Left lung (tissue), 10 donors: ENCODE results near the gene PANX2. TPM values are rescaled to one million over a fixed set of nuclear protein-coding genes. Genes with fewer than 3 reads are reported as not detected.

Experiments
- ATAC-seq: fragments of 200-7000 bp; cut with Tn5 transposase; one replicate; pipeline ENCODE4 v1.9.1; 2020; ENCODE audit warnings: moderate library complexity
- DNase-seq, 4 donors: peaks; one replicate each; pipeline ENCODE4 v3.0.0-alpha.2; 2013 to 2020
- H3K27ac ChIP-seq, 2 donors: fragments of 200-600 bp; sonication (generic) in 1 of 2; one replicate each; pipeline versions ENCODE4 v1.5.0 to v1.8.0; 2020 to 2021
- H3K27me3 ChIP-seq, 2 donors: fragments of 200-600 bp; sonication (generic) in 1 of 2; one replicate each; pipeline versions ENCODE4 v1.5.0 to v1.8.0; 2020 to 2021
- H3K36me3 ChIP-seq, 2 donors: fragments of 200-600 bp; sonication (generic) in 1 of 2; one replicate each; pipeline versions ENCODE4 v1.5.0 to v1.8.0; 2020 to 2021
- H3K4me1 ChIP-seq, 2 donors: fragments of 200-600 bp; one replicate each; pipeline ENCODE4 v1.8.0; 2021
- H3K4me3 ChIP-seq, 2 donors: fragments of 200-600 bp; sonication (generic) in 1 of 2; one replicate each; pipeline versions ENCODE4 v1.5.0 to v1.8.0; 2020 to 2021; ENCODE audit warnings: mild to moderate bottlenecking in 1 of 2
- H3K9me3 ChIP-seq, 2 donors: fragments of 200-600 bp; sonication (generic) in 1 of 2; one replicate each; pipeline versions ENCODE4 v1.5.0 to v1.8.0; 2020 to 2021
- CTCF ChIP-seq, 2 donors: fragments of 200-600 bp; sonication (generic) in 1 of 2; IDR thresholded peaks; one replicate each; pipeline versions ENCODE4 v1.5.0 to v1.8.0; 2021; ENCODE audit warnings: antibody characterized with exemption in 2 of 2
- intact Hi-C, 2 donors: fragments of 100-400 bp; cut with DNase I; formaldehyde crosslinking; loops; one replicate each; pipeline versions ENCODE4 v1.11.2 to v1.14.2; 2022
- polyA plus RNA-seq, 6 donors: library from polyadenylated mRNA; unstranded; fragments of 120-200 nt; gene quantifications; one replicate each; pipeline ENCODE4 v1.2.1, GENCODE V29; 2013; ENCODE audit not compliant: insufficient read length in 6 of 6
- total RNA-seq, 2 donors: library from RNA; stranded (reverse); fragmentation: NEBNext Ultra II Directional; extraction: Animal tissue kit (Norgen Biotek cat#: 25700); gene quantifications; one replicate each; pipeline ENCODE4 v1.2.1, GENCODE V29; 2021
- donor health status: DM: no; HTN: yes; CAD: no.
- donor health status: DM: no; HTN: no; CAD: no.

PANX2 gene
- total and polyA plus RNA-seq, 8 donors = 0.51 to 4.6 (median 0.65) TPM

GRCh38 chr22:50219800-50220602 is 49.5 kb downstream of the PANX2 start:
- no peak overlapping the region for H3K4me3 ChIP-seq
- peaks cover 0 to 100% of the 10 kb centered on the region in 2 donors for H3K36me3 ChIP-seq
- H3K4me1 ChIP-seq = peaks cover 0 to 7% of the 10 kb centered on the region in 2 donors
- intact Hi-C loops = no loop called here
- H3K9me3 ChIP-seq = no peaks in the 10 kb centered on the region
- ATAC-seq (no peak), DNase-seq (no peak)
- no peaks in the 10 kb centered on the region for H3K27me3 ChIP-seq
- no peak for TF ChIP-seq CTCF (IDR thresholded peaks at IDR 0.05)
- no peak overlapping the region for H3K27ac ChIP-seq

DNA sequence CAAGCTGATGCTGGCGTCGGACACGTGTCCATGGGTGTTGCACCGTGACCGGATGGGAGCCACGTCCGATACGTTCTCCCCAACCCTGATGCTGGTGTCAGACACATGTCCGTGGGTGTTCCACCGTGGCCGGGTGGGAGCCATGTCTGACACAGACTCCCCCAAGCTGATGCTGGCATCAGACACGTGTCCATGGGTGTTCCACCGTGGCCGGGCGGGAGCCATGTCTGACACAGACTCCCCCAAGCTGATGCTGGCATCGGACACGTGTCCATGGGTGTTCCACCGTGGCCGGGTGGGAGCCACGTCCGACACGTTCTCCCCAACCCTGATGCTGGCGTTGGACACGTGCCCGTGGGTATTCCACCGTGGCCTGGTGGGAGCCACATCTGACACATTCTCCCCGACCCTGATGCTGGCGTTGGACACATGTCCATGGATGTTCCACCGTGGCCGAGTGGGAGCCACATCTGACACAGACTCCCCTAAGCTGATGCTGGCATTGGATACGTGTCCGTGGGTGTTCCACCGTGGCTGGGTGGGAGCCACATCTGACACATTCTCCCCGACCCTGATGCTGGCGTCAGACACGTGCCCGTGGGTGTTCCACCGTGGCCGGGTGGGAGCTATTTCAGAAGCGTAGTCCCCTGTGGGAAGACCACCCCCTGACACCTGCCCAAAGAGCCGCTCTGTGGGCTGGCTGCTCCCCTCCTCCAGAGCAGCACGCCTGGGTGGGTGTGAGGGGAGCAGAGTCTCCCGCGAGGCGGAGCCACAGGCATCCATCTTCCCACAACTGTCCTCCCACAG is 50.3 kb downstream of the PANX2 start:
- H3K27ac ChIP-seq = no peak overlapping the region
- TF ChIP-seq CTCF (IDR thresholded peaks at IDR 0.05) = no peak
- H3K4me3 ChIP-seq = no peak overlapping the region
- intact Hi-C loops = no loop called here
- H3K9me3 ChIP-seq = no peaks in the 10 kb centered on the region
- peaks cover 0 to 7% of the 10 kb centered on the region in 2 donors for H3K4me1 ChIP-seq
- ATAC-seq (no peak), DNase-seq (no peak)
- no peaks in the 10 kb centered on the region for H3K27me3 ChIP-seq
- H3K36me3 ChIP-seq = peaks cover 0 to 100% of the 10 kb centered on the region in 2 donors

GRCh38 chr22:50221410-50222300 is 51.1 kb downstream of the PANX2 start:
- DNase-seq (no peak), ATAC-seq (no peak)
- Histone ChIP-seq H3K9me3 (no peaks in the 10 kb centered on the region), H3K36me3 (peaks cover 0 to 98% of the 10 kb centered on the region in 2 donors), H3K27ac (no peak overlapping the region), H3K27me3 (no peaks in the 10 kb centered on the region), H3K4me1 (peaks cover 0 to 7% of the 10 kb centered on the region in 2 donors), H3K4me3 (no peak overlapping the region)
- intact Hi-C loops = no loop called here
- TF ChIP-seq CTCF (IDR thresholded peaks at IDR 0.05) = no peak

DNA sequence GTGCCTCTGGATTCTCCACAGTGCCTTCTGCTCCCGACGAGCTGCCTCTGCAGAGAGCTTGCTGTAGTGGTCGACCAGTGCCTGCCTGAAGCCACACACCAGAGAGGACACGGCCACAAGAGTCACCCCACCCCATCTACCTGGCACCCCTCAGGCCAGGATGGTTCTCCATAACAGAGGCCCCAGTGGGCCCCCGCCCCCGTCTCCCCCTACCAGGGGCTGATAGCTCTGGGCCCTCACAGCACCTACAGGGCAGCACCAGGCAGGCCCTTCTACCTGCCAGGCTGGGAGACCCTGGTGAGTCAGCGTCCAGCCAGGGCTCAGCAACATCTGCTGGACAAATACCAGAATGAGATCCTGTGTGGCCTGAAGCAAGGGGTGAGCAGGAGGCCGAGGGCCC is 52.0 kb downstream of the PANX2 start:
- Histone ChIP-seq H3K4me3 (no peak overlapping the region), H3K9me3 (no peaks in the 10 kb centered on the region), H3K27me3 (no peaks in the 10 kb centered on the region), H3K27ac (no peak overlapping the region), H3K4me1 (peaks cover 0 to 7% of the 10 kb centered on the region in 2 donors), H3K36me3 (peaks cover 0 to 98% of the 10 kb centered on the region in 2 donors)
- no peak for TF ChIP-seq CTCF (IDR thresholded peaks at IDR 0.05)
- DNase-seq (no peak), ATAC-seq (no peak)
- intact Hi-C loops = no loop called here
